NCI-H2171 treated with DMSO at 0.1 percent for 48 hours (cell line): ENCODE measurements around the gene LRRC8A.
"Not testable (repeated sequence)": the region's sequence is repeated elsewhere in the genome, so short reads cannot be mapped to it uniquely, and the experiment has no call there.

Experiments
- DNase-seq: peaks from one replicate; lab custom pipeline; 2025; lab: John Stamatoyannopoulos, UW

LRRC8A gene

GRCh38 chr9:128881884-128882676, at the start of gene LRRC8A, which contains the start of gene KYAT1:
Gene LRRC8A (plus strand): TSS chr9:128882133. CDS start chr9:128907165, 25,032 bp downstream.
Gene KYAT1 (minus strand): TSS chr9:128881950. CDS start chr9:128845405, 36,545 bp downstream.
- peak; percentile 99 for DNase-seq

GRCh38 chr9:128833696-128834095, 48.2 kb upstream of the LRRC8A start:
- DNase-seq: no peak

GRCh38 chr9:128835246-128836210, 46.4 kb upstream of the LRRC8A start:
- no peak for DNase-seq

GRCh38 chr9:128836509-128837145, 45.3 kb upstream of the LRRC8A start:
- no peak for DNase-seq

- DNase-seq: peak; percentile 31
Measured at GRCh38 chr9:128838338-128838737, 43.6 kb upstream of the LRRC8A start.

GRCh38 chr9:128840524-128840923, 41.4 kb upstream of the LRRC8A start:
- no peak for DNase-seq

GRCh38 chr9:128841694-128842492, 40.0 kb upstream of the LRRC8A start:
- DNase-seq: no peak

GRCh38 chr9:128843171-128843570, 38.8 kb upstream of the LRRC8A start:
- not testable (repeated sequence) for DNase-seq

GRCh38 chr9:128845186-128845931, 36.6 kb upstream of the LRRC8A start:
- peak; percentile 99 for DNase-seq

- DNase-seq: no peak
Measured at GRCh38 chr9:128846680-128847030, 35.3 kb upstream of the LRRC8A start.

- no peak for DNase-seq
Measured at GRCh38 chr9:128847803-128848202, 34.1 kb upstream of the LRRC8A start.

- not testable (repeated sequence) for DNase-seq
Measured at GRCh38 chr9:128851024-128851423, 30.9 kb upstream of the LRRC8A start.

GRCh38 chr9:128851779-128852600, 29.9 kb upstream of the LRRC8A start:
- DNase-seq: peak; percentile 29

GRCh38 chr9:128852646-128853045, 29.3 kb upstream of the LRRC8A start:
- DNase-seq: not testable (repeated sequence)

GRCh38 chr9:128854454-128854853, 27.5 kb upstream of the LRRC8A start:
- DNase-seq: not testable (repeated sequence)

- DNase-seq: not testable (repeated sequence)
Measured at GRCh38 chr9:128858476-128858875, 23.5 kb upstream of the LRRC8A start.

GRCh38 chr9:128860937-128861336, 21.0 kb upstream of the LRRC8A start:
- no peak for DNase-seq

GRCh38 chr9:128861501-128861900, 20.4 kb upstream of the LRRC8A start:
- DNase-seq: no peak

GRCh38 chr9:128862401-128862851, 19.5 kb upstream of the LRRC8A start:
- DNase-seq: no peak

- DNase-seq: peak; percentile 30
Measured at GRCh38 chr9:128863647-128864046, 18.3 kb upstream of the LRRC8A start.
